Small intestine (tissue), 16 donors: ENCODE measurements around the gene PAX8. TPM values are rescaled to one million over a fixed set of nuclear protein-coding genes. Genes with fewer than 3 reads are reported as not detected.
"Not testable (repeated sequence)": the region's sequence is repeated elsewhere in the genome, so short reads cannot be mapped to it uniquely, and the experiment has no call there.

Experiments used
- DNase-seq, 2 donors: peaks; one replicate each; pipeline versions ENCODE4 v3.0.0 to v3.0.0-alpha.2; 2013
- FAIRE-seq: peaks from 2 replicates; lab custom pipeline; 2012; peaks lifted over from hg19 to GRCh38; lab: Jason Lieb, UNC
- H3K27ac ChIP-seq, 3 donors: one replicate each; pipeline ENCODE4 v1.5.1; 2013; ENCODE audit warnings: low read length in 2 of 3, mild to moderate bottlenecking in 2 of 3, control low read depth in 1 of 3, inconsistent platforms in 1 of 3, low read depth in 1 of 3, moderate library complexity in 1 of 3
- H3K27me3 ChIP-seq, 3 donors: one replicate each; pipeline ENCODE4 v1.6.1; 2013; ENCODE audit warnings: low read length in 3 of 3, inconsistent platforms in 1 of 3; ENCODE audit not compliant: control insufficient read depth in 3 of 3, insufficient read depth in 3 of 3
- H3K36me3 ChIP-seq, 3 donors: one replicate each; pipeline ENCODE4 v1.6.1; 2013; ENCODE audit warnings: low read length in 3 of 3, inconsistent platforms in 1 of 3, low read depth in 1 of 3, mild to moderate bottlenecking in 1 of 3, moderate library complexity in 1 of 3; ENCODE audit not compliant: control insufficient read depth in 3 of 3, insufficient read depth in 2 of 3
- H3K4me1 ChIP-seq, 3 donors: one replicate each; pipeline ENCODE4 v1.6.1; 2013; ENCODE audit warnings: low read length in 2 of 3, inconsistent platforms in 1 of 3, low read depth in 1 of 3, mild to moderate bottlenecking in 1 of 3, moderate library complexity in 1 of 3; ENCODE audit not compliant: control insufficient read depth in 3 of 3, insufficient read depth in 2 of 3
- H3K4me3 ChIP-seq, 3 donors: one replicate each; pipeline ENCODE4 v1.5.1; 2013; ENCODE audit warnings: low read length in 3 of 3, control low read depth in 1 of 3, inconsistent platforms in 1 of 3, low read depth in 1 of 3, mild to moderate bottlenecking in 1 of 3, moderate library complexity in 1 of 3
- H3K9me3 ChIP-seq, 2 donors: one replicate each; pipeline ENCODE4 v1.6.1; 2013; ENCODE audit warnings: low read depth in 1 of 2, low read length in 1 of 2; ENCODE audit not compliant: control insufficient read depth in 2 of 2, insufficient read depth in 1 of 2
- WGBS, 3 donors: extraction: QIAGEN DNeasy Blood & Tissue Kit; methylation state at CpG; one replicate each; pipeline ENCODE4 v1.1.7; 2013; 5-methylcytosine and 5-hydroxymethylcytosine counted together
- long read RNA-seq, 10 donors: transcript quantifications; one replicate each; lab custom pipeline, GENCODE V29; 2026
- polyA plus RNA-seq, 4 donors: library from polyadenylated mRNA; stranded (reverse) in 3 of 4; unstranded in 1 of 4; fragments of 200-250 nt in 3 of 4; fragments of 120-200 nt in 1 of 4; gene quantifications; one replicate each; pipeline versions ENCODE4 v1.2.1 to v1.2.3, GENCODE V29; 2013
- donor health status: healthy with polysubstance abuse.
- donor health status: control.
- donor health status: control.
- donor health status: Bipolar disorder and iron deficiency.
- donor health status: healthy.

Gene PAX8
- 1 to 10 TPM in 3 of 4 donors, under 1 TPM in 1; 0.45 to 5.5 (median 2.5) TPM for polyA plus RNA-seq
- long read RNA-seq, donor 1 = 0 reads
- long read RNA-seq, donor 2 = 0 reads
- long read RNA-seq, donor 3, partial matches to known transcripts = 23 of 23 reads
- long read RNA-seq, donor 3, other reads (novel, unspliced or antisense) = 0 of 23 reads
- long read RNA-seq, donor 4 = 0 reads
- long read RNA-seq, donor 5 = 0 reads
- long read RNA-seq, donor 6 = 0 reads
- long read RNA-seq, donor 7 = 0 reads
- long read RNA-seq, donor 8 = 0 reads
- long read RNA-seq, donor 9 = 0 reads
- long read RNA-seq, donor 10, partial matches to known transcripts = 0 of 1 reads
- long read RNA-seq, donor 10, other reads (novel, unspliced or antisense) = 0 of 1 reads

- H3K36me3 ChIP-seq = no peaks in the 10 kb centered on the region
- no peak within 1 kb of the TSS for H3K4me3 ChIP-seq
- WGBS, 3 donors = 81 to 96% (median 91%) methylated on average over 18 of the region's 18 CpGs
- FAIRE-seq (no peak), DNase-seq (no peak)
- H3K27ac ChIP-seq = no peak within 1 kb of the TSS
- peaks cover 0 to 42% (median 4%) of the 10 kb centered on the region in 3 donors for H3K4me1 ChIP-seq
- H3K27me3 ChIP-seq = peaks cover 0 to 49% (median 19%) of the 10 kb centered on the region in 3 donors
- H3K9me3 ChIP-seq = no peaks in the 10 kb centered on the region
Measured at GRCh38 chr2:113278742-113279139, at the start of gene PAX8. Gene PAX8 (minus strand): TSS chr2:113278921. CDS start chr2:113278394, 527 bp downstream.

- no peaks in the 10 kb centered on the region for H3K27me3 ChIP-seq
- H3K36me3 ChIP-seq = peaks cover 0 to 3% (median 0%) of the 10 kb centered on the region in 3 donors
- H3K27ac ChIP-seq = no peak overlapping the region
- 21 to 67% (median 39%) methylated on average over 3 of the region's 3 CpGs for WGBS, 3 donors
- FAIRE-seq (no peak), DNase-seq (peak in 1 of 2 donors; percentile 2)
- peaks cover 0 to 7% (median 0%) of the 10 kb centered on the region in 3 donors for H3K4me1 ChIP-seq
- no peak overlapping the region for H3K4me3 ChIP-seq
- H3K9me3 ChIP-seq = no peaks in the 10 kb centered on the region
Measured at GRCh38 chr2:113328043-113328442, 49.3 kb upstream of the PAX8 start.

- H3K27me3 ChIP-seq, H3K4me1 ChIP-seq, H3K9me3 ChIP-seq, H3K36me3 ChIP-seq, FAIRE-seq: not testable (repeated sequence)
- WGBS, 3 donors = 3 to 9% (median 5%) methylated on average over 14 of the region's 14 CpGs
- Histone ChIP-seq H3K4me3 (peak overlapping the region in 2 of 3 donors; percentile 44 to 51), H3K27ac (peak overlapping the region in 1 of 3 donors; percentile 68)
- peak in 1 of 2 donors; percentile 27 for DNase-seq
Measured at GRCh38 chr2:113325161-113325731, 46.5 kb upstream of the PAX8 start.

GRCh38 chr2:113324684-113325160 lies 46.0 kb upstream of the PAX8 start:
- H3K27ac ChIP-seq = peak overlapping the region in 1 of 3 donors; percentile 71

GRCh38 chr2:113323129-113323528 lies 44.4 kb upstream of the PAX8 start:
- H3K27me3 ChIP-seq, H3K4me3 ChIP-seq, H3K27ac ChIP-seq, H3K9me3 ChIP-seq, FAIRE-seq, H3K36me3 ChIP-seq, H3K4me1 ChIP-seq, DNase-seq: not testable (repeated sequence)
- 69 to 74% (median 73%) methylated on average over 3 to 5 of the region's 5 CpGs for WGBS, 3 donors

More at GRCh38 chr2:113324684-113325160, 46.0 kb upstream of the PAX8 start:
- FAIRE-seq = no peak
- Histone ChIP-seq H3K4me1 (peaks cover 0 to 7% (median 0%) of the 10 kb centered on the region in 3 donors), H3K4me3 (peak overlapping the region in 2 of 3 donors; percentile 44 to 51), H3K27me3 (no peaks in the 10 kb centered on the region), H3K9me3 (no peaks in the 10 kb centered on the region), H3K36me3 (peaks cover 0 to 3% (median 0%) of the 10 kb centered on the region in 3 donors)
- peak; percentile 57 to 79 for DNase-seq
- 0 to 2% (median 1%) methylated on average over 27 of the region's 27 CpGs for WGBS, 3 donors

GRCh38 chr2:113320106-113320505 lies 41.4 kb upstream of the PAX8 start:
- H3K36me3 ChIP-seq, H3K4me1 ChIP-seq, H3K27me3 ChIP-seq, H3K4me3 ChIP-seq, FAIRE-seq, DNase-seq, H3K9me3 ChIP-seq, H3K27ac ChIP-seq: not testable (repeated sequence)
- 80 to 91% (median 85%) methylated on average over 7 of the region's 7 CpGs for WGBS, 3 donors

GRCh38 chr2:113318941-113319340 lies 40.2 kb upstream of the PAX8 start:
- not testable (repeated sequence) for FAIRE-seq, DNase-seq, H3K9me3 ChIP-seq, H3K4me1 ChIP-seq, H3K4me3 ChIP-seq, H3K27ac ChIP-seq, H3K27me3 ChIP-seq, H3K36me3 ChIP-seq
- 51 to 76% (median 55%) methylated on average over 3 of the region's 3 CpGs for WGBS, 3 donors

GRCh38 chr2:113316085-113316484 lies 37.4 kb upstream of the PAX8 start:
- peaks cover 0 to 10% (median 0%) of the 10 kb centered on the region in 3 donors for H3K4me1 ChIP-seq
- no peaks in the 10 kb centered on the region for H3K27me3 ChIP-seq
- no peak overlapping the region for H3K4me3 ChIP-seq
- H3K27ac ChIP-seq = no peak overlapping the region
- no peaks in the 10 kb centered on the region for H3K9me3 ChIP-seq
- no peaks in the 10 kb centered on the region for H3K36me3 ChIP-seq
- FAIRE-seq = no peak
- 56 to 71% (median 68%) methylated on average over 2 of the region's 2 CpGs for WGBS, 3 donors
- DNase-seq = no peak
